IgD-negative memory B cell (primary cell): ENCODE data around the gene GATAD1. TPM values are rescaled to one million over a fixed set of nuclear protein-coding genes. Genes with fewer than 3 reads are reported as not detected.
"Not testable (repeated sequence)": the region's sequence is repeated elsewhere in the genome, so short reads cannot be mapped to it uniquely, and the experiment has no call there.

Experiments used
- H3K27ac Mint-ChIP-seq, 3 donors: one replicate each; pipeline ENCODE4 v1.8.0; 2020 to 2022; ENCODE audit warnings: mild to moderate bottlenecking in 3 of 3, mixed read lengths in 3 of 3, moderate library complexity in 1 of 3
- H3K27me3 Mint-ChIP-seq: one replicate; pipeline ENCODE4 v1.8.0; 2021; ENCODE audit warnings: mixed read lengths
- H3K36me3 Mint-ChIP-seq: one replicate; pipeline ENCODE4 v1.8.0; 2020; ENCODE audit warnings: mild to moderate bottlenecking, mixed read lengths
- H3K4me1 Mint-ChIP-seq, 3 donors: one replicate each; pipeline ENCODE4 v1.8.0; 2020 to 2022; ENCODE audit warnings: mixed read lengths in 3 of 3, mild to moderate bottlenecking in 1 of 3
- H3K4me3 Mint-ChIP-seq, 4 donors: one replicate each; pipeline ENCODE4 v1.8.0; 2020 to 2022; ENCODE audit warnings: mild to moderate bottlenecking in 4 of 4, mixed read lengths in 4 of 4, moderate library complexity in 3 of 4
- H3K9me3 Mint-ChIP-seq, 3 donors: one replicate each; pipeline ENCODE4 v1.8.0; 2020 to 2021; ENCODE audit warnings: mixed read lengths in 3 of 3, mild to moderate bottlenecking in 1 of 3
- polyA plus RNA-seq: library from polyadenylated mRNA; unstranded; fragments of 300-500 nt; fragmentation: Illumina TruSeq; gene quantifications from one replicate; pipeline ENCODE4 v1.2.3, GENCODE V29; 2021

Gene GATAD1
- polyA plus RNA-seq, 1 donor from 2014 or later: 19.0 TPM

- peaks cover 3% of the 10 kb centered on the region for H3K36me3 Mint-ChIP-seq
- no peak overlapping the region for H3K4me3 Mint-ChIP-seq
- peaks cover 0 to 4% (median 2%) of the 10 kb centered on the region in 3 donors for H3K4me1 Mint-ChIP-seq
- H3K27ac Mint-ChIP-seq: no peak overlapping the region
- no peaks in the 10 kb centered on the region for H3K9me3 Mint-ChIP-seq
- H3K27me3 Mint-ChIP-seq: no peaks in the 10 kb centered on the region
These were observed 13.2 kb downstream of the GATAD1 start for GRCh38 chr7:92460510-92460909.

GRCh38 chr7:92461027-92462003, 14.0 kb downstream of the GATAD1 start:
- Mint-ChIP-seq H3K27ac (no peak overlapping the region), H3K27me3 (no peaks in the 10 kb centered on the region), H3K4me1 (peaks cover 0 to 4% (median 2%) of the 10 kb centered on the region in 3 donors), H3K4me3 (no peak overlapping the region), H3K36me3 (peaks cover 3% of the 10 kb centered on the region), H3K9me3 (no peaks in the 10 kb centered on the region)

DNA sequence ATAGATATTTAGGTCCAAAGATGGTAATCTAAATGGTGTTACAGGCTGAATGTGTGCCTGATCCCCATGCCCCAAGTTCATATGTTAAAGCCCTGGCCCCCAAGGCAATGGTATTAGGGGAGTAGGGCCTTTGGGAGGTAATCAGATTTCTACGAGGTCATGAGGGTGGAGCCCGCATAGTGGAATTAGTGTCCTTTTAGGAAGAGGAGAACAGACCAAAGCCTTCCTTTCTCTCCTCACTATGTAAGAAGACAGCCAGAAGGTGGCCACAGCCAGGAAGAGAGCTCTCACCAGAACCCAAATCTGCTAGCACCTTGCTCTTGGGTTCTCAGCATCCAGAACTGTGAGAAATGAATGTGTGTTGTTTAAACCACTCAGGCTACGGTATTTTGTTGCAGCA, 15.3 kb downstream of the GATAD1 start:
- Mint-ChIP-seq H3K4me3 (no peak overlapping the region), H3K9me3 (peaks cover 0 to 2% (median 0%) of the 10 kb centered on the region in 3 donors), H3K27ac (no peak overlapping the region), H3K4me1 (peaks cover 0 to 4% (median 2%) of the 10 kb centered on the region in 3 donors), H3K36me3 (peaks cover 9% of the 10 kb centered on the region), H3K27me3 (no peaks in the 10 kb centered on the region)

DNA sequence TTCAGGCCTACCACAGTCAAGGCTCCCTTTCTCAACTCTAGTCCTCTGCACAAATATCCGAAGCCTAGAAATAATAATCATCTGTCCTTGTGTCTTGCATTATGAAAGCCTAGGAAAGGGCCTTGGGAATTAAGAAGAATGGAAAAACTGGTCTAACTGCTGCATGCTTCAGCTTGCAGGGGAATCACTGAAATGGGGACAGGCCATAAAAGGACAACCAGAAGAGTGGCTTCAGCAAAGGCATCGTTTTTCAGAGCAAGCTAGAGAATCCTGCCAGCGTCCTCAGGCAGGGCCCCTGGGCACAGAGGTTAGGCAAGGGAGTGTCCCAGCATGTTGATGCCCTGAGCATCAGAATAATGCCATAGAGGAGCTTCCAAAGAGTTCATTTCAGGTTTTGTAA, 17.2 kb downstream of the GATAD1 start:
- H3K4me1 Mint-ChIP-seq: peaks cover 0 to 4% (median 2%) of the 10 kb centered on the region in 3 donors
- no peak overlapping the region for H3K4me3 Mint-ChIP-seq
- H3K27me3 Mint-ChIP-seq: no peaks in the 10 kb centered on the region
- peaks cover 0 to 5% (median 3%) of the 10 kb centered on the region in 3 donors for H3K9me3 Mint-ChIP-seq
- no peak overlapping the region for H3K27ac Mint-ChIP-seq
- peaks cover 13% of the 10 kb centered on the region for H3K36me3 Mint-ChIP-seq

DNA sequence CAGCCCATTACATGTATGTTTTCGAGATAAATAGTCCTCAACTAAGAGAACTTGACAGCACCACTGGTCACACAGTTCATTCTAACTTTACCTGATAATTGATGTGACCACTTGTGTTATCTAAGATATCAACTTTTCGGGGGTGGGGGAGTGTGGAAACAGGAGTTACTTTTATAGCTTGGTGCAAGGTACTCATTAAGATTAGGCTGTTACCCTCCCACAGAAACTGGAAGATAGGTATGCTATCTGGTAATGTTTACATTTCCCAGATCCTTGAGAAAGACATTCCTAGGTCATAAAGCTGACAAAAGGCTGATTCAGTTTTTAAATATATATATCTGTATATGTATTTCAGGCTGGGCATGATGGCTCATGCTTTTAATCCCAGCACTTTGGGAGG, 19.4 kb downstream of the GATAD1 start:
- no peak overlapping the region for H3K27ac Mint-ChIP-seq
- H3K4me1 Mint-ChIP-seq: peaks cover 0 to under 1% (median 0%) of the 10 kb centered on the region in 3 donors
- peaks cover 13% of the 10 kb centered on the region for H3K36me3 Mint-ChIP-seq
- H3K9me3 Mint-ChIP-seq: peaks cover 0 to 5% (median 3%) of the 10 kb centered on the region in 3 donors
- H3K4me3 Mint-ChIP-seq: no peak overlapping the region
- no peaks in the 10 kb centered on the region for H3K27me3 Mint-ChIP-seq

GRCh38 chr7:92468589-92468988, 21.3 kb downstream of the GATAD1 start:
- H3K9me3 Mint-ChIP-seq, H3K27me3 Mint-ChIP-seq, H3K4me3 Mint-ChIP-seq, H3K4me1 Mint-ChIP-seq, H3K27ac Mint-ChIP-seq: not testable (repeated sequence)
- H3K36me3 Mint-ChIP-seq: peaks cover 11% of the 10 kb centered on the region

DNA sequence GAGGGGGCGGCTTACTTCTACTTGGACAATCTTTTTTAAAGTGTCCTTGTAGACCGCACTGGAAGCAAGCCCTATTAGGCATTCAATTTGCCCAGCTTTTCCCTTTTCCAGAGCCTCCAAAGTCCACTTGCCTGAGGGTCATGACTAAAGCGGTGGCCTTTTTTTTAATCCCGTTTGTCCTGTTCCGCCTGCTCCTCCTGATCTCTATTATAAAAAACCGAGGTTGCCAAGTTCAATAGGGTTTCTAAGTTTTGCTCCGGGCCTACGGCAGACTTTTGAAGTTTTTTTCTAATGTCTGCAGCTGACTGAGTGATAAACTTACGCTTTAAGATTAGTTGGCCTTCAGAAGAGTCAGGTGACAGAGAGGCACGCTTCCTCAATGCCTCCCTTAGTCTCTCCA, 26.7 kb downstream of the GATAD1 start:
- H3K27ac Mint-ChIP-seq, H3K9me3 Mint-ChIP-seq, H3K4me3 Mint-ChIP-seq, H3K27me3 Mint-ChIP-seq, H3K36me3 Mint-ChIP-seq, H3K4me1 Mint-ChIP-seq: not testable (repeated sequence)

DNA sequence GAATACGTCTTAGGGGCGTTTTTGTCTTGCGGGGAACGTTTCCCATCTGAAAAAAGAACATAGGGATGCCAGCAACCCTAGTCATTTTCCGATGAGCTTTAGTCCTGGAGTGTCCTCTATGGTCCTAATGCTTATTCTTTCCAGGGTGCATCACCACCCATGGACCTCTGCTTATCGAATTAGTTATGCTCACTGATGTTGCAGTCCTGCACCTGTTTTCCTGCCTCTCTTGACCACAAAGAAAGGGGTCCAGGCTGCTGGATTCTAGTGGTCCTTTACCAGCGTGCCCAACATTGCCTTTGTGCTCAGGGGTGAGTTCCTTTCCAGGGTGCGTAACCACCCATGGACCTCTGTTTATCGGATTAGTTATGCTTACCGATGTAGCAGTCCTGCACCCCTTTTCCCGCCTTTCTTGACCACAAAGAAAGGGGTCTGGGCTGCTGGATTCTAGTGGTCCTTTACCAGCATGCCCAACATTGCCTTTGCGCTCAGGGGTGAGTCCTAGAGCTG, 28.0 kb downstream of the GATAD1 start:
- not testable (repeated sequence) for H3K4me1 Mint-ChIP-seq, H3K27me3 Mint-ChIP-seq, H3K36me3 Mint-ChIP-seq, H3K27ac Mint-ChIP-seq, H3K4me3 Mint-ChIP-seq, H3K9me3 Mint-ChIP-seq

- H3K27me3 Mint-ChIP-seq, H3K36me3 Mint-ChIP-seq: not testable (repeated sequence)
These were observed 28.7 kb downstream of the GATAD1 start for GRCh38 chr7:92475851-92476590.

GRCh38 chr7:92477681-92478080, 30.4 kb downstream of the GATAD1 start, which contains the start of gene ERVW-1:
TSS of gene ERVW-1 (minus strand) at chr7:92477946. CDS start at chr7:92470381, 7,565 bp downstream.
- H3K4me3 Mint-ChIP-seq, H3K27ac Mint-ChIP-seq, H3K4me1 Mint-ChIP-seq, H3K36me3 Mint-ChIP-seq, H3K9me3 Mint-ChIP-seq, H3K27me3 Mint-ChIP-seq: not testable (repeated sequence)

More at GRCh38 chr7:92475851-92476590, 28.7 kb downstream of the GATAD1 start:
- H3K4me1 Mint-ChIP-seq, H3K4me3 Mint-ChIP-seq, H3K27ac Mint-ChIP-seq, H3K9me3 Mint-ChIP-seq: not testable (repeated sequence)

DNA sequence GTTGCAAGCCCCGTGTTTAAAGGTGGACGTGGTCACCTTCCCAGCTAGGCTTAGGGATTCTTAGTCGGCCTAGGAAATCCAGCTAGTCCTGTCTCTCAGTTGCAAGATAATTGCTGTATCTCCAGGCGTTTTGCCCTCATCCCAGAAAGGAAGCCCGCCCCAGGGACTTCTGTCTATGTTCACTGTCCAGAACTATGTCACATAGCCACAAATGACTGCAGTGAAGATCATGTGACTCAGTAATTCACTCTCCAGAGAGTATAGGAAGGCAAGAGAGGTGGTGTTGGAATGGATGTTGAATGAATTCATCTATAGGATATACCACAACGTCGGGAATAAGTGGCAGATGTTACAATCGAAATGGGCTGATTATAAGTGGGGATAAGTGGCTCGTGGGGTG, 30.8 kb downstream of the GATAD1 start:
- H3K9me3 Mint-ChIP-seq: peaks cover 0 to 2% (median 0%) of the 10 kb centered on the region in 3 donors
- no peaks in the 10 kb centered on the region for H3K4me1 Mint-ChIP-seq
- H3K27ac Mint-ChIP-seq: no peak overlapping the region
- H3K4me3 Mint-ChIP-seq: no peak overlapping the region
- H3K36me3 Mint-ChIP-seq: peaks cover 5% of the 10 kb centered on the region
- H3K27me3 Mint-ChIP-seq: no peaks in the 10 kb centered on the region

- Mint-ChIP-seq H3K27ac (no peak overlapping the region), H3K9me3 (peaks cover 0 to 2% (median 0%) of the 10 kb centered on the region in 3 donors), H3K36me3 (peaks cover 5% of the 10 kb centered on the region), H3K4me1 (no peaks in the 10 kb centered on the region), H3K27me3 (no peaks in the 10 kb centered on the region), H3K4me3 (no peak overlapping the region)
These were observed 31.4 kb downstream of the GATAD1 start for GRCh38 chr7:92478711-92479110.

- not testable (repeated sequence) for H3K36me3 Mint-ChIP-seq, H3K4me1 Mint-ChIP-seq, H3K9me3 Mint-ChIP-seq, H3K4me3 Mint-ChIP-seq, H3K27me3 Mint-ChIP-seq, H3K27ac Mint-ChIP-seq
These were observed 31.9 kb downstream of the GATAD1 start for GRCh38 chr7:92479146-92479545.

DNA sequence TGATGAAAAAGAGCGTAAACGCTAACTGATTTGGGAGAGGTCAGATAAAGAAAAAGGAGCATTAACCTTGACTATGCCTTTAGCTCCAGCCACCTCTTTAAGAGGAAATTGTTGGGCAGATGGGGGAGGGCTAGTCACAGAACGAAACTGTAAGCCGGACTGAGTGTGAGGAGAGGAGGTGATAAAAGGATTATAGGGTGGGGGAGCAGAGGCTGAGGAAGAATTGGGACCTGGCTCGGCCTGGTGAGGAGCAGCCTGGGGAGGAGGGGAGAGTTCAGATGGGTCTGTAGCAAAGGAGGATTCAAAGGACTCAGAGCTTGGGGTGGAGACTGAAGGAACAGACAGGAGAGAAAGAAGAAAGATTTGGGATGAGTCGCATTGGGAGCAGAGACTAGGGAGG, 36.3 kb downstream of the GATAD1 start:
- not testable (repeated sequence) for H3K9me3 Mint-ChIP-seq, H3K27ac Mint-ChIP-seq, H3K4me3 Mint-ChIP-seq, H3K4me1 Mint-ChIP-seq, H3K36me3 Mint-ChIP-seq, H3K27me3 Mint-ChIP-seq

GRCh38 chr7:92484226-92484625, 36.9 kb downstream of the GATAD1 start:
- H3K9me3 Mint-ChIP-seq, H3K27ac Mint-ChIP-seq, H3K36me3 Mint-ChIP-seq, H3K4me3 Mint-ChIP-seq, H3K27me3 Mint-ChIP-seq, H3K4me1 Mint-ChIP-seq: not testable (repeated sequence)
